Fibroblast of lung (primary cell): Measurements from ENCODE around the gene HSPBP1. TPM values are rescaled to one million over a fixed set of nuclear protein-coding genes. Genes with fewer than 3 reads are reported as not detected.
A peak's percentile ranks its signal among the peaks of the same experiment; 100 is the strongest.

Experiments used
- DNase-seq, 2 donors: peaks; one replicate each; pipeline versions ENCODE4 v3.0.0 to v3.0.0-alpha.2; 2010; ENCODE audit warnings: low read depth in 2 of 2
- H2AFZ ChIP-seq: 2 replicates; pipeline ENCODE4 v1.5.1; 2012; ENCODE audit warnings: low read length, control low read depth, inconsistent platforms
- H3K27ac ChIP-seq: 2 replicates; pipeline ENCODE4 v1.5.1; 2011; ENCODE audit warnings: low read length, control low read depth; ENCODE audit not compliant: insufficient read depth
- H3K27me3 ChIP-seq: 2 replicates; pipeline ENCODE4 v1.5.1; 2011; ENCODE audit warnings: mild to moderate bottlenecking, low read length; ENCODE audit not compliant: control insufficient read depth, insufficient read depth
- H3K36me3 ChIP-seq: 2 replicates; pipeline ENCODE4 v1.5.1; 2011; ENCODE audit warnings: low read length; ENCODE audit not compliant: control insufficient read depth, insufficient read depth
- H3K4me1 ChIP-seq: 2 replicates; pipeline ENCODE4 v1.5.1; 2011; ENCODE audit warnings: low read length; ENCODE audit not compliant: control insufficient read depth, insufficient read depth; ENCODE audit errors: extremely low read depth
- H3K4me2 ChIP-seq: 2 replicates; pipeline ENCODE4 v1.5.1; 2011; ENCODE audit warnings: low read length, control low read depth; ENCODE audit not compliant: insufficient read depth; ENCODE audit errors: extremely low read depth
- H3K4me3 ChIP-seq, 4 experiments: fragments of 200-600 bp in 1 of 4; sonication (generic) in 1 of 4; replicated peaks in 1 of 4; 2 replicates each; pipeline ENCODE4 v1.5.1; 2011 to 2016; ENCODE audit warnings: low read length in 4 of 4, low read depth in 3 of 4, mild to moderate bottlenecking in 3 of 4, control low read depth in 2 of 4, inconsistent platforms in 1 of 4, mixed read lengths in 1 of 4; ENCODE audit not compliant: insufficient read depth in 1 of 4; ENCODE audit errors: control extremely low read depth in 1 of 4
- H3K79me2 ChIP-seq: 2 replicates; pipeline ENCODE4 v1.5.1; 2012; ENCODE audit warnings: mild to moderate bottlenecking, low read length, inconsistent platforms; ENCODE audit not compliant: control insufficient read depth, insufficient read depth
- H3K9ac ChIP-seq: 2 replicates; pipeline ENCODE4 v1.5.1; 2011; ENCODE audit warnings: mild to moderate bottlenecking, low read length, control low read depth; ENCODE audit not compliant: insufficient read depth
- H3K9me3 ChIP-seq: 2 replicates; pipeline ENCODE4 v1.5.1; 2012; ENCODE audit warnings: low read depth, low read length; ENCODE audit not compliant: control insufficient read depth, insufficient read depth
- H4K20me1 ChIP-seq: 2 replicates; pipeline ENCODE4 v1.5.1; 2011; ENCODE audit warnings: low read length; ENCODE audit not compliant: control insufficient read depth, insufficient read depth; ENCODE audit errors: extremely low read depth
- EZH2 ChIP-seq: IDR thresholded peaks from 2 replicates; pipeline ENCODE4 v1.5.1; 2012; ENCODE audit warnings: low read length, control low read depth, mild to moderate bottlenecking; ENCODE audit errors: missing control alignments
- polyA plus RNA-seq, 2 donors: library from polyadenylated mRNA; depleted of rRNA in 1 of 2; stranded (reverse) in 1 of 2; unstranded in 1 of 2; fragments of >200 nt; gene quantifications; 2 replicates each; pipeline ENCODE4 v1.2.1, GENCODE V29; 2011 to 2012; ENCODE audit warnings: missing spikeins in 1 of 2
- total RNA-seq: library from RNA; depleted of rRNA; stranded (reverse); fragments of >200 nt; gene quantifications from 2 replicates; pipeline ENCODE4 v1.2.1, GENCODE V29; 2014
- TF ChIP-seq, protein P1 (sequence below), 2 donors: IDR thresholded peaks in 1 of 2; conservative IDR thresholded peaks in 1 of 2; 1 replicate in 1 of 2; 2 replicates in 1 of 2; pipeline ENCODE4 v1.5.1; 2011 to 2012; ENCODE audit warnings: low read length in 2 of 2, control low read depth in 1 of 2, inconsistent platforms in 1 of 2, low read depth in 1 of 2, mild to moderate bottlenecking in 1 of 2

HSPBP1 gene
- total and polyA plus RNA-seq, 2 donors (not counting 1 experiment from before 2014, with no cell fraction given), result 12.5 to 21.5 TPM

GRCh38 chr19:55305983-55306562 lies 26.2 kb upstream of the HSPBP1 start:
- Histone ChIP-seq H3K4me1 (peaks cover 2% of the 10 kb centered on the region), H3K79me2 (no peaks in the 10 kb centered on the region), H4K20me1 (no peaks in the 10 kb centered on the region), H3K9me3 (no peaks in the 10 kb centered on the region), H3K9ac (no peak overlapping the region), H3K27ac (no peak overlapping the region), H3K27me3 (no peaks in the 10 kb centered on the region), H3K4me3 (no peak overlapping the region), H3K36me3 (peaks cover 7% of the 10 kb centered on the region), H2AFZ (no peak overlapping the region), H3K4me2 (no peak overlapping the region)
- no peak for DNase-seq
- TF ChIP-seq EZH2, result no peak

DNA sequence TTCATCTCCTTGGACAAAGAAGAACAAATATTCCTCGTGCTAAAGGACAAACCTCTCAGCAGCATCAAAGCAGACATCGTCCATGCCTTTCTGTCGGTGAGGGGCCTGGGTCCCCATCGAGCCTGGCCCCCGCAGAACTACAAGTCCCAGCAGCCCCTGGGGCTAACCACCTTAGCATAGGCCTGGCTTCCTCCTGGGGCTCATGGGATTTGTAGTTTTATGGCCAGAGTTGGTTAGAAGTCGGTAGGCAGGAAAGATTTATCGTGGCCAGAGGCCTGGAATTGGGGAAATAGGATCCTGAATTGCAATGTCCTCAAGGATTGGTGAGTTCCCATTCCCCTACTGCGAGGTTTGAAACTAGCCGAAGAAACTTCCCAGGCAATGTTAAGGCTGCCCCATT lies 25.6 kb upstream of the HSPBP1 start:
- no peak overlapping the region for H3K27ac ChIP-seq
- H4K20me1 ChIP-seq, result no peaks in the 10 kb centered on the region
- H3K4me2 ChIP-seq, result no peak overlapping the region
- H3K79me2 ChIP-seq, result no peaks in the 10 kb centered on the region
- H3K9me3 ChIP-seq, result no peaks in the 10 kb centered on the region
- H3K27me3 ChIP-seq, result no peaks in the 10 kb centered on the region
- peaks cover 2% of the 10 kb centered on the region for H3K4me1 ChIP-seq
- TF ChIP-seq, protein P1, sequence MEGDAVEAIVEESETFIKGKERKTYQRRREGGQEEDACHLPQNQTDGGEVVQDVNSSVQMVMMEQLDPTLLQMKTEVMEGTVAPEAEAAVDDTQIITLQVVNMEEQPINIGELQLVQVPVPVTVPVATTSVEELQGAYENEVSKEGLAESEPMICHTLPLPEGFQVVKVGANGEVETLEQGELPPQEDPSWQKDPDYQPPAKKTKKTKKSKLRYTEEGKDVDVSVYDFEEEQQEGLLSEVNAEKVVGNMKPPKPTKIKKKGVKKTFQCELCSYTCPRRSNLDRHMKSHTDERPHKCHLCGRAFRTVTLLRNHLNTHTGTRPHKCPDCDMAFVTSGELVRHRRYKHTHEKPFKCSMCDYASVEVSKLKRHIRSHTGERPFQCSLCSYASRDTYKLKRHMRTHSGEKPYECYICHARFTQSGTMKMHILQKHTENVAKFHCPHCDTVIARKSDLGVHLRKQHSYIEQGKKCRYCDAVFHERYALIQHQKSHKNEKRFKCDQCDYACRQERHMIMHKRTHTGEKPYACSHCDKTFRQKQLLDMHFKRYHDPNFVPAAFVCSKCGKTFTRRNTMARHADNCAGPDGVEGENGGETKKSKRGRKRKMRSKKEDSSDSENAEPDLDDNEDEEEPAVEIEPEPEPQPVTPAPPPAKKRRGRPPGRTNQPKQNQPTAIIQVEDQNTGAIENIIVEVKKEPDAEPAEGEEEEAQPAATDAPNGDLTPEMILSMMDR (conservative IDR thresholded peaks at IDR 0.05 in 1 of 2, IDR thresholded peaks at IDR 0.05 in 1 of 2; ENCODE audit: low read depth in 1 of 2, low read length in 2 of 2), result no peak
- DNase-seq, result peak in 1 of 2 donors; percentile 26
- H2AFZ ChIP-seq, result no peak overlapping the region
- H3K4me3 ChIP-seq, result no peak overlapping the region
- peaks cover 7% of the 10 kb centered on the region for H3K36me3 ChIP-seq
- no peak overlapping the region for H3K9ac ChIP-seq

DNA sequence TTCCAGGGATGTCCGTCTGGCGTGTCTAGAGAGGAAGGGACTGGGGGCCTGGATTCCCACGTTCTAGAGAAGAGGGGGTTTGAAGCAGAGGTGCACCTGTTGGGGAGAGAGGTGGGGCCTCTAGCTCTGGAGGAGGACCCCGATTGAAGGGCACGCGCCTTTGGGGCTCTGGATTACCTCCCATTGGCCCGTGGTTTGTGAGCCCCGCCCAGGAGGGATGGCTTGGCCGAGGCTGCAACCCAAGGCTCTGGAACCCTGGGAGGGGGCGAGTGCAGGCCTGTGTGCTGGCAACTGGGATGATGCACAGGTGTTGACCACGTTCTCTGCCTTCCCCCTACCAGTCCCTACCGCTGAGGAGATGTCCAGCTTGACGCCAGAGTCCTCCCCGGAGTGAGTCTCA lies 25.1 kb upstream of the HSPBP1 start:
- no peak overlapping the region for H3K4me2 ChIP-seq
- no peak overlapping the region for H3K27ac ChIP-seq
- no peaks in the 10 kb centered on the region for H3K79me2 ChIP-seq
- H4K20me1 ChIP-seq, result no peaks in the 10 kb centered on the region
- H3K9ac ChIP-seq, result no peak overlapping the region
- H3K27me3 ChIP-seq, result no peaks in the 10 kb centered on the region
- DNase-seq, result no peak
- no peaks in the 10 kb centered on the region for H3K9me3 ChIP-seq
- TF ChIP-seq, protein P1 (conservative IDR thresholded peaks at IDR 0.05 in 1 of 2, IDR thresholded peaks at IDR 0.05 in 1 of 2; ENCODE audit: low read depth in 1 of 2, low read length in 2 of 2), result no peak
- no peak for TF ChIP-seq EZH2
- no peak overlapping the region for H2AFZ ChIP-seq
- H3K4me3 ChIP-seq, result no peak overlapping the region
- H3K36me3 ChIP-seq, result peaks cover 7% of the 10 kb centered on the region
- peaks cover 2% of the 10 kb centered on the region for H3K4me1 ChIP-seq
